Mammary epithelial cell (primary cell): ENCODE measurements around the gene RPRD1B.

Source experiments
- CTCF ChIP-seq, 2 donors: IDR thresholded peaks in 1 of 2; conservative IDR thresholded peaks in 1 of 2; 2 replicates each; pipeline ENCODE4 v1.5.1; 2011 to 2012; ENCODE audit warnings: inconsistent platforms in 2 of 2, low read length in 2 of 2, mild to moderate bottlenecking in 2 of 2, control low read depth in 1 of 2, low read depth in 1 of 2; ENCODE audit not compliant: insufficient read depth in 1 of 2; ENCODE audit errors: extremely low read depth in 1 of 2
- EZH2 ChIP-seq: IDR thresholded peaks from 2 replicates; pipeline ENCODE4 v1.6.1; 2012; ENCODE audit warnings: low read length, inconsistent platforms, borderline replicate concordance

GRCh38 chr20:38112261-38112929, 78.8 kb downstream of the RPRD1B start:
- no peak for TF ChIP-seq EZH2
- no peak for TF ChIP-seq CTCF (conservative IDR thresholded peaks at IDR 0.05 in 1 of 2, IDR thresholded peaks at IDR 0.05 in 1 of 2; ENCODE audit: extremely low read depth in 1 of 2, insufficient read depth in 1 of 2, low read depth in 1 of 2, low read length in 2 of 2)
